ENCODE results near the gene WDR27.

The WDR27 gene

DNA sequence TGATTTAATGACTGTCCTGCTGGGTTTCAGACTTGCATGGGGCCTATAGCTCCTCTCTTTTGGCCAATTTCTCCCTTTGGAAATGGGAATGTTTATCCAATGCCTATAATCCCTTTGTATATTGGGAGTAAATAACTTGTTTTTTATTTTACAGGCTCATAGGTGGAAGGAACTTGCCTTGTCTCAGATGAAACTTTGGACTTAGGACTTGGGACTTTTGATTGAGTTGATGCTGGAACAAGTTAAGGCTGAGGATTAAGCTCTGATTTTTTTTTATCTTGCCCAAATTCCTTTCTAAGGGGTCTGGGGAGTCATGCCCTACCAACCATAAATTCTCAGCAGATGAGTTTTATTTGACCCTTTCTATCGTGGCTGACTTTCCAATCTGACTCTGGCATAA lies 23.5 kb downstream of the WDR27 start:
- Histone ChIP-seq H4K20me1 (ENCODE audit: insufficient read depth, low read length) (no peaks in the 10 kb centered on the region), H3K79me2 (ENCODE audit: insufficient read depth, low read length) (no peaks in the 10 kb centered on the region), H3K27ac (ENCODE audit: low read depth, low read length, poor library complexity, severe bottlenecking) (no peak overlapping the region), H3K4me2 (ENCODE audit: low read length) (no peak overlapping the region), H3K27me3 (ENCODE audit: insufficient read depth, low read length) (no peaks in the 10 kb centered on the region), H3K9me2 (ENCODE audit: low read depth, low read length) (no peaks in the 10 kb centered on the region), H2AFZ (ENCODE audit: low read length) (no peak overlapping the region), H3K4me1 (ENCODE audit: insufficient read depth, low read length, severe bottlenecking) (no peaks in the 10 kb centered on the region), H3K9ac (ENCODE audit: low read length) (no peak overlapping the region), H3F3A (ENCODE audit: insufficient read depth, low read length) (no peaks in the 10 kb centered on the region), H3K9me3 (ENCODE audit: low read length) (no peaks in the 10 kb centered on the region), H3K4me3 (ENCODE audit: low read depth, low read length, poor library complexity, severe bottlenecking) (no peak overlapping the region), H3K36me3 (ENCODE audit: insufficient read depth, low read length) (peaks cover 50% of the 10 kb centered on the region)
- TF ChIP-seq EZH2 (IDR thresholded peaks at IDR 0.05; ENCODE audit: borderline replicate concordance, low read length): no peak
- TF ChIP-seq, protein P1, sequence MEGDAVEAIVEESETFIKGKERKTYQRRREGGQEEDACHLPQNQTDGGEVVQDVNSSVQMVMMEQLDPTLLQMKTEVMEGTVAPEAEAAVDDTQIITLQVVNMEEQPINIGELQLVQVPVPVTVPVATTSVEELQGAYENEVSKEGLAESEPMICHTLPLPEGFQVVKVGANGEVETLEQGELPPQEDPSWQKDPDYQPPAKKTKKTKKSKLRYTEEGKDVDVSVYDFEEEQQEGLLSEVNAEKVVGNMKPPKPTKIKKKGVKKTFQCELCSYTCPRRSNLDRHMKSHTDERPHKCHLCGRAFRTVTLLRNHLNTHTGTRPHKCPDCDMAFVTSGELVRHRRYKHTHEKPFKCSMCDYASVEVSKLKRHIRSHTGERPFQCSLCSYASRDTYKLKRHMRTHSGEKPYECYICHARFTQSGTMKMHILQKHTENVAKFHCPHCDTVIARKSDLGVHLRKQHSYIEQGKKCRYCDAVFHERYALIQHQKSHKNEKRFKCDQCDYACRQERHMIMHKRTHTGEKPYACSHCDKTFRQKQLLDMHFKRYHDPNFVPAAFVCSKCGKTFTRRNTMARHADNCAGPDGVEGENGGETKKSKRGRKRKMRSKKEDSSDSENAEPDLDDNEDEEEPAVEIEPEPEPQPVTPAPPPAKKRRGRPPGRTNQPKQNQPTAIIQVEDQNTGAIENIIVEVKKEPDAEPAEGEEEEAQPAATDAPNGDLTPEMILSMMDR (IDR thresholded peaks at IDR 0.05; ENCODE audit: low read length): no peak

DNA sequence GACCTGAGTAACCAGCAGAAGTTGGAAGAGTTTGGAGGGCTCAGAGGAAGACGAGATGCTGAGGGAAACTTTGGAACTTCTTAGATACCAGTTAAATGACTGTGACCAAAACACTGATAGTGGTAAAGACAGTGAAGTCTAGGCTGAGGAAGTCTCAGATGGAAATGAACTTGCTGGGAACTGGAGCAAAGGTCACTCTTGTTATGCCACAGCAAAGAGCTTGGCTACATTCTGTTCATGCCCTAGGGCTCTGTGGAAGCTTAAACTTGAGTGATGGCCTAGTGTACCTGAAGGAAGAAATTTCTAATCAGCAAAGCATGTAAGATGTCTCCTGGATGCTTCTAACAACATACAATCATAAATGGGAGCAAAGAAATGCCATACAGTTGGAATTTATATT lies 24.7 kb downstream of the WDR27 start:
- TF ChIP-seq, protein P1 (IDR thresholded peaks at IDR 0.05; ENCODE audit: low read length): no peak
- no peak for TF ChIP-seq EZH2 (IDR thresholded peaks at IDR 0.05; ENCODE audit: borderline replicate concordance, low read length)
- no peaks in the 10 kb centered on the region for H3F3A ChIP-seq (ENCODE audit: insufficient read depth, low read length)
- H3K27ac ChIP-seq (ENCODE audit: low read depth, low read length, poor library complexity, severe bottlenecking): no peak overlapping the region
- H2AFZ ChIP-seq (ENCODE audit: low read length): no peak overlapping the region
- H3K36me3 ChIP-seq (ENCODE audit: insufficient read depth, low read length): peaks cover 53% of the 10 kb centered on the region
- no peaks in the 10 kb centered on the region for H3K9me2 ChIP-seq (ENCODE audit: low read depth, low read length)
- no peak overlapping the region for H3K9ac ChIP-seq (ENCODE audit: low read length)
- H3K9me3 ChIP-seq (ENCODE audit: low read length): no peaks in the 10 kb centered on the region
- H3K79me2 ChIP-seq (ENCODE audit: insufficient read depth, low read length): no peaks in the 10 kb centered on the region
- H3K4me1 ChIP-seq (ENCODE audit: insufficient read depth, low read length, severe bottlenecking): no peaks in the 10 kb centered on the region
- H3K27me3 ChIP-seq (ENCODE audit: insufficient read depth, low read length): no peaks in the 10 kb centered on the region
- no peak overlapping the region for H3K4me3 ChIP-seq (ENCODE audit: low read depth, low read length, poor library complexity, severe bottlenecking)
- H3K4me2 ChIP-seq (ENCODE audit: low read length): no peak overlapping the region
- no peaks in the 10 kb centered on the region for H4K20me1 ChIP-seq (ENCODE audit: insufficient read depth, low read length)

DNA sequence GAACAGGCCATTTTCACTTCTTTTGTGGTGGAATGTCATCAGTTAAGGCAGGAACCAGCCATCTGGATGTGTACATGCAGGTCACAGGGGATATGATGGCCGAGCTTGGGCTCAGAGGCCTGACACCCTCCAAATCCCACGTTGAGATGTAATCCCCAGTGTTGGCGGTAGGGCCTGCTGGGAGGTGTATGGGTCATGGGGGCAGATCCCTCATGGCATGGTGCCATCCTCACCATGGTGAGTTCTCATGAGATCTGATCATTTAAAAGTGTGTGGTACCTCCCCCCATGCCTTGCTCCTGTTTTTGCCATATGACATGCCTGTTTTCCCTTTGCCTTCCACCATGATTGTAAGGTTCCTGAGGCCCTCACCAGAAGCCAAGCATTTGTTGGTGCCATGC lies 26.8 kb downstream of the WDR27 start:
- Histone ChIP-seq H3K79me2 (ENCODE audit: insufficient read depth, low read length) (no peaks in the 10 kb centered on the region), H3F3A (ENCODE audit: insufficient read depth, low read length) (no peaks in the 10 kb centered on the region), H3K4me1 (ENCODE audit: insufficient read depth, low read length, severe bottlenecking) (no peaks in the 10 kb centered on the region), H3K4me2 (ENCODE audit: low read length) (no peak overlapping the region), H3K4me3 (ENCODE audit: low read depth, low read length, poor library complexity, severe bottlenecking) (no peak overlapping the region), H3K36me3 (ENCODE audit: insufficient read depth, low read length) (peaks cover 55% of the 10 kb centered on the region), H3K27me3 (ENCODE audit: insufficient read depth, low read length) (no peaks in the 10 kb centered on the region), H3K9me3 (ENCODE audit: low read length) (no peaks in the 10 kb centered on the region), H3K27ac (ENCODE audit: low read depth, low read length, poor library complexity, severe bottlenecking) (no peak overlapping the region), H3K9ac (ENCODE audit: low read length) (no peak overlapping the region), H3K9me2 (ENCODE audit: low read depth, low read length) (no peaks in the 10 kb centered on the region), H4K20me1 (ENCODE audit: insufficient read depth, low read length) (no peaks in the 10 kb centered on the region), H2AFZ (ENCODE audit: low read length) (no peak overlapping the region)
- TF ChIP-seq EZH2 (IDR thresholded peaks at IDR 0.05; ENCODE audit: borderline replicate concordance, low read length): no peak
- TF ChIP-seq, protein P1 (IDR thresholded peaks at IDR 0.05; ENCODE audit: low read length): no peak
